Right atrium auricular region (tissue), 2 donors: ENCODE results near the gene TNS3. TPM values are rescaled to one million over a fixed set of nuclear protein-coding genes. Genes with fewer than 3 reads are reported as not detected.

Experiments
- DNase-seq: peaks from one replicate; pipeline ENCODE4 v3.0.0-alpha.2; 2019; ENCODE audit warnings: low spot score
- H3K27ac ChIP-seq, 2 donors: fragments of 200-600 bp; sonication (generic); 1 replicate in 1 of 2; 2 replicates in 1 of 2; pipeline ENCODE4 v1.5.1; 2016 to 2019
- H3K27me3 ChIP-seq, 2 donors: fragments of 200-600 bp; sonication (generic); one replicate each; pipeline versions ENCODE4 v1.5.1 to v1.6.0; 2017 to 2019
- H3K36me3 ChIP-seq: fragments of 200-600 bp; sonication (generic); one replicate; pipeline ENCODE4 v1.5.1; 2016
- H3K4me1 ChIP-seq, 2 donors: fragments of 200-600 bp; sonication (generic); one replicate each; pipeline versions ENCODE4 v1.5.1 to v1.6.0; 2017 to 2019
- H3K4me3 ChIP-seq, 2 donors: fragments of 200-600 bp; sonication (generic); 1 replicate in 1 of 2; 2 replicates in 1 of 2; pipeline ENCODE4 v1.5.1; 2017 to 2019; ENCODE audit warnings: mild to moderate bottlenecking in 1 of 2, moderate library complexity in 1 of 2
- H3K9me3 ChIP-seq, 2 donors: fragments of 200-600 bp; sonication (generic); one replicate each; pipeline ENCODE4 v1.5.1; 2019
- CTCF ChIP-seq, 2 donors: fragments of 200-600 bp; sonication (generic); IDR thresholded peaks; one replicate each; pipeline ENCODE4 v1.5.1; 2019; ENCODE audit warnings: antibody characterized with exemption in 2 of 2
- total RNA-seq, 2 donors: library from RNA; depleted of rRNA; stranded (reverse); fragments of >200 nt; gene quantifications; one replicate each; pipeline ENCODE4 v1.1.0, GENCODE V29; 2016

TNS3 gene
- total RNA-seq, 2 donors from 2014 or later: 39.7 to 44.4 TPM

GRCh38 chr7:47380325-47381133, 201.4 kb downstream of the TNS3 start:
- Histone ChIP-seq H3K4me3 (peak overlapping the region in 1 of 2 donors; percentile 23), H3K4me1 (peaks cover 0 to 59% of the 10 kb centered on the region in 2 donors), H3K36me3 (no peaks in the 10 kb centered on the region), H3K27me3 (no peaks in the 10 kb centered on the region), H3K9me3 (no peaks in the 10 kb centered on the region), H3K27ac (peak overlapping the region; percentile 70 to 73)
- no peak for DNase-seq
- TF ChIP-seq CTCF (IDR thresholded peaks at IDR 0.05): no peak

GRCh38 chr7:47379629-47380324, 202.1 kb downstream of the TNS3 start:
- peak; percentile 70 for DNase-seq
- H3K36me3 ChIP-seq: no peaks in the 10 kb centered on the region
- H3K4me1 ChIP-seq: peaks cover 0 to 59% of the 10 kb centered on the region in 2 donors

GRCh38 chr7:47378728-47379395, 203.0 kb downstream of the TNS3 start:
- H3K27ac ChIP-seq: no peak overlapping the region
- H3K36me3 ChIP-seq: no peaks in the 10 kb centered on the region
- H3K4me1 ChIP-seq: peaks cover 0 to 65% of the 10 kb centered on the region in 2 donors
- no peak for DNase-seq
- H3K27me3 ChIP-seq: no peaks in the 10 kb centered on the region
- no peak for TF ChIP-seq CTCF (IDR thresholded peaks at IDR 0.05)
- no peaks in the 10 kb centered on the region for H3K9me3 ChIP-seq
- no peak overlapping the region for H3K4me3 ChIP-seq

More at GRCh38 chr7:47379629-47380324, 202.1 kb downstream of the TNS3 start:
- H3K27me3 ChIP-seq: no peaks in the 10 kb centered on the region
- H3K9me3 ChIP-seq: no peaks in the 10 kb centered on the region
- no peak for TF ChIP-seq CTCF (IDR thresholded peaks at IDR 0.05)
- peak overlapping the region; percentile 70 to 73 for H3K27ac ChIP-seq
- peak overlapping the region in 1 of 2 donors; percentile 23 for H3K4me3 ChIP-seq

DNA sequence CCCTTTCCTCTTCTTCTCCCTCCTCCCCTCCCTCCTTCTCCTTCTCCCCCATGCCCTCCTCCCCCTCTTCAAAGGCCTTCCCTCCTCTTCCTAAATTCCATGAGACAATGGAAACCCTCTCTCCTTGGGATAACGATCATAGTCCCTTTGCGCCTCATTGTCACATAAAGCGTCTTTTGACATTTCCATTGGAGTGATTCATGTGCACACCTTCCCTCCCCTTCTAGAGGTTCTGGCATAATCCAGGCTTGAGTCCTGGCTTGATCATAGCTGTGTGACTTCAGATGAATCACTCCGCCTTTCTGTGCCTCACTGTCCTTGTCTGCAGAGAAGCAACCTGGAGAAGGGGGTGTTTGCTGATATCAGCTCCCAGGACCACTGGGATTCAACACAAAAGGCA, 204.2 kb downstream of the TNS3 start:
- no peaks in the 10 kb centered on the region for H3K36me3 ChIP-seq
- H3K4me1 ChIP-seq: peaks cover 0 to 74% of the 10 kb centered on the region in 2 donors
- no peak overlapping the region for H3K27ac ChIP-seq
- no peak for TF ChIP-seq CTCF (IDR thresholded peaks at IDR 0.05)
- no peaks in the 10 kb centered on the region for H3K9me3 ChIP-seq
- no peak overlapping the region for H3K4me3 ChIP-seq
- no peaks in the 10 kb centered on the region for H3K27me3 ChIP-seq
- no peak for DNase-seq

- Histone ChIP-seq H3K4me3 (no peak overlapping the region), H3K27ac (peak overlapping the region in 1 of 2 donors; percentile 19), H3K27me3 (no peaks in the 10 kb centered on the region), H3K9me3 (no peaks in the 10 kb centered on the region), H3K36me3 (no peaks in the 10 kb centered on the region), H3K4me1 (peaks cover 0 to 81% of the 10 kb centered on the region in 2 donors)
- no peak for TF ChIP-seq CTCF (IDR thresholded peaks at IDR 0.05)
- DNase-seq: no peak
Measured at GRCh38 chr7:47376991-47377616, 204.8 kb downstream of the TNS3 start.
